Left cardiac atrium (tissue), 4 donors: ENCODE data around the gene TEDC2. TPM values are rescaled to one million over a fixed set of nuclear protein-coding genes. Genes with fewer than 3 reads are reported as not detected.
"Not testable (repeated sequence)": the region's sequence is repeated elsewhere in the genome, so short reads cannot be mapped to it uniquely, and the experiment has no call there.

ENCODE experiments used
- ATAC-seq, 2 donors: fragments of 200-7000 bp; cut with Tn5 transposase; one replicate each; pipeline ENCODE4 v1.9.1; 2020; ENCODE audit warnings: mild to moderate bottlenecking in 2 of 2, moderate library complexity in 2 of 2
- DNase-seq: peaks from one replicate; pipeline ENCODE4 v3.0.0-alpha.2; 2020
- intact Hi-C, 2 donors: fragments of 100-400 bp; cut with DNase I; formaldehyde crosslinking; loops; one replicate each; pipeline versions ENCODE4 v1.14.1 to v1.15.1; 2022 to 2023
- total RNA-seq, 2 donors: library from RNA; stranded (reverse); fragmentation: NEBNext Ultra II Directional; extraction: Animal tissue kit (Norgen Biotek cat#: 25700); gene quantifications; one replicate each; pipeline ENCODE4 v1.2.1, GENCODE V29; 2021
- donor health status: DM: no; HTN: yes; CAD: no.
- donor health status: DM: no; HTN: yes; CAD: no; lungs with severe emphysema.
- donor health status: DM: yes; HTN: yes; CAD: no.
- donor health status: Dilated cardiomyopathy.

TEDC2 gene
- total RNA-seq, 2 donors from 2014 or later, result 0.47 to 2.8 TPM

- DNase-seq (no peak), ATAC-seq (no peak)
- intact Hi-C loops, result no loop called here
Observed at GRCh38 chr16:2472885-2473445, 13.1 kb downstream of the TEDC2 start.

- ATAC-seq (no peak), DNase-seq (no peak)
- intact Hi-C loops, result no loop called here
Observed at GRCh38 chr16:2473446-2473926, 13.6 kb downstream of the TEDC2 start.

GRCh38 chr16:2473999-2474876 lies 14.3 kb downstream of the TEDC2 start:
- DNase-seq, result peak; percentile 64
- intact Hi-C loops, result no loop called here
- peak; percentile 64 to 66 for ATAC-seq

- intact Hi-C loops, result no loop called here
Observed at GRCh38 chr16:2474877-2475412, 15.0 kb downstream of the TEDC2 start, which contains the start of gene TBC1D24. Gene TBC1D24 (plus strand): TSS chr16:2475127. CDS start chr16:2496149, 21,022 bp downstream.

GRCh38 chr16:2475413-2476344 lies 15.8 kb downstream of the TEDC2 start:
- DNase-seq (no peak), ATAC-seq (no peak)
- intact Hi-C loops, result no loop called here

More at GRCh38 chr16:2474877-2475412, 15.0 kb downstream of the TEDC2 start, which contains the start of gene TBC1D24:
- ATAC-seq, result peak; percentile 90 to 92
- peak; percentile 88 for DNase-seq

- DNase-seq (no peak), ATAC-seq (no peak)
- intact Hi-C loops, result no loop called here
Observed at GRCh38 chr16:2476345-2476720, 16.4 kb downstream of the TEDC2 start.

GRCh38 chr16:2476741-2477140 lies 16.8 kb downstream of the TEDC2 start:
- DNase-seq (no peak), ATAC-seq (no peak)
- intact Hi-C loops, result no loop called here

GRCh38 chr16:2477327-2477726 lies 17.4 kb downstream of the TEDC2 start:
- ATAC-seq (no peak), DNase-seq (no peak)
- intact Hi-C loops, result no loop called here

GRCh38 chr16:2478279-2478678 lies 18.4 kb downstream of the TEDC2 start:
- DNase-seq (no peak), ATAC-seq (no peak)
- intact Hi-C loops, result no loop called here

GRCh38 chr16:2479996-2480395 lies 20.1 kb downstream of the TEDC2 start:
- intact Hi-C loops, ATAC-seq, DNase-seq: not testable (repeated sequence)

- intact Hi-C loops, result no loop called here
- ATAC-seq (no peak), DNase-seq (no peak)
Observed at GRCh38 chr16:2480948-2481347, 21.0 kb downstream of the TEDC2 start.

GRCh38 chr16:2481676-2482075 lies 21.8 kb downstream of the TEDC2 start:
- intact Hi-C loops, result no loop called here
- no peak for ATAC-seq

GRCh38 chr16:2482249-2482648 lies 22.3 kb downstream of the TEDC2 start:
- ATAC-seq (no peak), DNase-seq (no peak)
- intact Hi-C loops, result no loop called here

More at GRCh38 chr16:2481676-2482075, 21.8 kb downstream of the TEDC2 start:
- no peak for DNase-seq

- no peak for DNase-seq
- intact Hi-C loops, result no loop called here
- peak; percentile 70 to 87 for ATAC-seq
Observed at GRCh38 chr16:2482708-2483534, 23.0 kb downstream of the TEDC2 start.

GRCh38 chr16:2483939-2484897 lies 24.3 kb downstream of the TEDC2 start:
- no peak for DNase-seq
- intact Hi-C loops, result no loop called here
- no peak for ATAC-seq

- DNase-seq (no peak), ATAC-seq (no peak)
- intact Hi-C loops, result no loop called here
Observed at GRCh38 chr16:2484898-2485508, 25.1 kb downstream of the TEDC2 start.
